ENCODE measurements around the gene PDE6G.

Gene PDE6G

DNA sequence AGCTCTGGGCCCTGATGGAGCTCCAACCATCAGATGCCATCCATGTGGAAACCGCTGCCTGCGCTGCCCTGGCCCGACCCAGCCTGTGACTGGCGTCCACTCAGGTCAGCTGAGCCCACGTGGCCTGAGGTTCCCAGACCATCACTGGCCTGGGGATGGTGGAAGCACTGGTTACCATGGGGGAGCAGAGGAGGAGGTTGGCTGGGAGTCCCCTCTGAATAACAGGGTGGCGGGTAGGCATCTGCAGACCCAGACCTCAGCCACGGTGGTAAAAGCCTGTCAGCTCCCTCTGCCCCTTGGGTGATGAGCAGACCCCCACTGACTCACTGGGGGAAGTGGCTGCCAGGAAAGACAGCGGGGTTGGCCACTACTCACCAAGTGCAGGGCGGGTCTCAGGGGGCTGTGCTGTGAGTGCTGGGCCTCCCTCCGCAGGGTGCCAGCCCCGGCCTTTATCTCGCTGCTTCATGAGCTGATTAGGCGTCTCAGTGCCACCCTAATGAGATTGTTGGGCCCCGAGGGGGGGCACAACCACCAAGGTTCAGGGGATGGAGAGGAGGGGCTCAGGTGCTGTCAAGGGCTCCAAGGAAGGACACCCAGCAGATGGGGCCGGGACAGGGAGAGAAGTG, at the start of gene PDE6G:
Gene PDE6G, minus strand, starts transcription at position 425 of the 626 bp plus-strand sequence. CDS start 3,237 bp downstream, outside the sequence.
- DNase-seq (ENCODE audit: low read depth, low spot score) = no peak

DNA sequence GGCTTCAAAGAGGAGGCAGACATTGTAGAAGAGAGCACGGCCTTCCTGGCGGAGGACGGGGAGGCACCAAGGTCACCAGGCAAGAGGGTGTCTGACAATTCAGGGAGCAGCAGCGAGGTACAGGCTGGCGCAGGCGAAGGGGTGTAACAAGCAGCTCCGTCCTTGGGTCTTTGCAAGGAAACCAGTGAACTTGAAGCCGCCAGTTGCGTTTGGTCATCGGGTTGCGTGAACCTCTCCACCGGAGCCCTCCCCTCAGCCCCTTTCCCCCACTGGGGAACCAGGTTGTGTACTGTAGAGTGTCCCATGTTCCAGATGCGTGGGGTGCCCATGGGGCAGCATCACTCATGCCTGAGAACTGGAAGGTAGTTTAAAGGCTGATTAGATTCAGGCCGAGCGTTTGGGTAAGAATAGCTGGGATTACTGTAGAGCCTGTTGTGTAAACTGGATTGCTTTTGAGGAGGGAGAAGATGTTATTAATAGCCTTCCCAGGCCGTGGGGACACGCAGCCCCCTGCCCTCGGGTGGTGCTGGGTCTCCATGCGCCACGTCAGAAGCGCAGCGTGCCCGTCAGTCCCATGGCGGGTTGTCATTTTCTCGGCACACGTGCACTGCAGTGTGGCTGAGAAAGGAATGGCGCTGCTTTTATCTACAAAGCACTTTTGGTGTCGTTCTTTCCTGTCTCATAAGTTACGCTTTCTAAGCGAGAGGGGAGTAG, 49.3 kb upstream of the PDE6G start:
- no peak for DNase-seq (ENCODE audit: low read depth, low spot score)

DNA sequence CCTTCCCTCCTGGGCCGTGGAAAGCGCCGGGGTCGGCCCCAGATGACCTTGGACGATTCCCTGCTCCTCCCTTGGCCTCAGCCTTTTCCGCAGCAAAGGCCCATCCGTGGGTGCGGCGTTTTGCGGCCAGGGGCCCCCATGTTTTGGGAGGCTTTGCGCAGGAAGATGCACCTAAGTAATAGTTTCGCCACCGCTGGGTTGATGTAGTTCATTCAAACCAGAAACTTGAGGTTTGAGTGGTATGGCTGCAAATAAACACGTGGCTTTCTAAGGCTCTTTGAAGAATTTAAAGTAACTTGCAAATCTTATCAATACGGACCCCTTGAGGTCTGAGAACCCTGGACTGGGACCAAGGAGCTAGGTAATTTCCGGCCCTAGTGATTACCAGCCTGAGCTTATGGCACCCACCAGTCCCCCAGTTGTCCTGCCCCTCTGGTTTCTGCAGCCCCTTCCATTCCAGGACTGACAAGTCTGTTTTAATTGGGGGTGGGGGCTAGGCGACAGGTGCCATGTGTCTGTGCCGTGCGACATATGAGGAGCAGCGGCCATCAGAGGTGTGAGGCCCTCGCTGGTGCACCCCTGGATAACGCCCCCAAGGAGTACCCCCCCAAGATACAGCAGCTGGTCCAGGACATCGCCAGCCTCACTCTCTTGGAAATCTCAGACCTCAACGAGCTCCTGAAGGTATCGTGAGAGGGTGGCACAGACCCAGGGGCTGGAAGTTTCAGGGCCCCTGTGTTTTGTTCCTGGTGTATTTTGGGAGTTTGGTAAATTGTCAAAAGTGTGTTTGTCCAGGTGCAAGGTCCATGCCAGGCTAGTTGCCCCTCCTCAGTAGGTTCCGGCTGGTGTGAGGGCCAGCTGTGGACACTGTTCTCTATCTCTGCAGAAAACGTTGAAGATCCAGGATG, 47.7 kb upstream of the PDE6G start:
- DNase-seq (ENCODE audit: low read depth, low spot score) = no peak

DNA sequence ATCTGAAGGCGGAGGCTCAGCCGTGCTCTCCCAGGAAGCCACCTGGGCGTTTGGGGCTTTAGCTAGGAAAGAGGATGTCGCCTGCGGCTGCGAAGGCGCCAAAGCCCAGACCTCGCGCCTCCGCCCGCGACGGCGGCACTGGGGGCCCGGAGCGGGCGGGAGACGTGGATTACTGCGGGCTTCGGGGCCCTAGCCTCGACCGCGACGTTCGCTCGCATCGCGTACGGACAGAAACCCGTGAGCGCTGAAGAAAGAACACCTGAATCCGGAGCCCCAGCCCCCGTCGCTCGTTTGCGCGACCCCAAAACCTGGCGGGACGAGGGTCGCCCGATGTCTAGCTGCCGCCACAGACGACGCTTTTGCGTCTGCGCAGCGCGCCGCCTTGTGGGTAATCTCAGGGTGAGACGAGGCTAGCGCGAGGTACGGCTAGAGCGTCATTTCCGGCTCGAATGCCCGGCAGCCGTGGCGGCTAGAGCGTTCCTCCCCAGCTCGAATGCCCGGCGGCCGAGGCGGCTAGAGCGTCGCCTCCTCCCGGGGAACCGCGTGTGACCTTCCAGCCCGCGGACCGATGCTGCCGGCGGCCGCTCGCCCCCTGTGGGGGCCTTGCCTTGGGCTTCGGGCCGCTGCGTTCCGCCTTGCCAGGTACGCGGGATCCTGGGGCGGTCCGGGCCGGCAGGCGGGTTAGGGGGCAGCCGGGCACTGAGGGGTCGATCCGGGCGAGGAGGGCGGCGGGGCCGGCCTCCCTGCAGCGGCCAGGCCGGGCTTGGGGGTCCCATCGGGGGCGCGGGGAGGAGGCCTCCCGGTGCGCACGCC, 46.8 kb upstream of the PDE6G start, which contains the start of gene MRPL12:
Gene MRPL12, plus strand, starts transcription at position 434 of the 813 bp plus-strand sequence. Its CDS starts 135 bp downstream, at position 569.
- DNase-seq (ENCODE audit: low read depth, low spot score) = peak; percentile 95

DNA sequence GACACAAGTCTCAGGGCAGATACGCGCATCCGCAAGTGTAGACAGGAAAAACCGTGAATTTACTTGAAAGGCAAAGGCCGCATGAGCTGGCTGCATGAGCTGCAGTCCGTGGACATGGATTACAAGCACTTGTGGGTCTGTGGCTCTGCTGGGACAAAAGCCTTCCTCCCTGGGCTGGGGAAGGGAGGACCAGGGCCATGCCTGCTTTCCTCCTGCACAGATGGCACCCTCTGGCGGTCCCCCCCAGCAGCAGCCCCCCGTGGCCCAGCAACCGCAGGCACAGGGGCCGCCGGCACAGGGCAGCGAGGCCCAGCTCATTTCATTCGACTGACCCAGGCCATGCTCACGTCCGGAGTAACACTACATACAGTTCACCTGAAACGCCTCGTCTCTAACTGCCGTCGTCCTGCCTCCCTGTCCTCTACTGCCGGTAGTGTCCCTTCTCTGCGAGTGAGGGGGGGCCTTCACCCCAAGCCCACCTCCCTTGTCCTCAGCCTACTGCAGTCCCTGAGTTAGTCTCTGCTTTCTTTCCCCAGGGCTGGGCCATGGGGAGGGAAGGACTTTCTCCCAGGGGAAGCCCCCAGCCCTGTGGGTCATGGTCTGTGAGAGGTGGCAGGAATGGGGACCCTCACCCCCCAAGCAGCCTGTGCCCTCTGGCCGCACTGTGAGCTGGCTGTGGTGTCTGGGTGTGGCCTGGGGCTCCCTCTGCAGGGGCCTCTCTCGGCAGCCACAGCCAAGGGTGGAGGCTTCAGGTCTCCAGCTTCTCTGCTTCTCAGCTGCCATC, 45.1 kb upstream of the PDE6G start:
- peak; percentile 23 for DNase-seq (ENCODE audit: low read depth, low spot score)

DNA sequence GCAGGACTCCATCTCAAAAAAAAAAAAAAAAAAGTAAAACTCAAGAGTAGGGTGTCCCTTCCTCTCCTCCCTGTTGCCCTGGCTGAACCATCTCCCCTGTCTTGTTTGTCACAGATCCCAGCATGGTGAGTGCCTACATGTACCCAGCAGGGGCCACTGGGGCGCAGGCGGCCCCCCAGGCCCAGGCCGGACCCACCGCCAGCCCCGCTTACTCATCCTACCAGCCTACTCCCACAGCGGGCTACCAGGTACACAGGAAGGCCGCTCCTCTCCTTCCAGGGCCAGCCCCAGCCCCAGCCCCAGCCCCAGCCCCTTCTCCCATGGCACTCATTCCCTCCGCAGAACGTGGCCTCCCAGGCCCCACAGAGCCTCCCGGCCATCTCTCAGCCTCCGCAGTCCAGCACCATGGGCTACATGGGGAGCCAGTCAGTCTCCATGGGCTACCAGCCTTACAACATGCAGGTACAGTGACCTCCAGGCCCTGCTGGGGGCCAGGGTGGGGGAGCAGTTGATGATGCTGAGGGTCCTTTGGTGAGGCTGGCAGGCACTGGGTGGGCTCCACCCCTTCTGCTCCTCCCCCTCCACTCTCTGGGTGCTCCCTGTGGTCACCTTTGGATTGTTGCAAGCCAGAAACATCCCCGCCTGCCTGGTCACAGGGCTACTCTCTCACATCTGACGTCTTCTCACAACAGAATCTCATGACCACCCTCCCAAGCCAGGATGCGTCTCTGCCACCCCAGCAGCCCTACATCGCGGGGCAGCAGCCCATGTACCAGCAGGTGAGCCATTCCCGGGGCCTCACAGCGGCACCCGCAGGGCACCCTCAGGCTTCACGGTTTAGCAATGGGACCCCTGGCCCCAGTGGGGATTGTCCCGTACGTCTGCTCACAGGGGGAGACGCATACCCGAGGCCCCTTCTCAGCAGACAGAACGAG, 44.3 kb upstream of the PDE6G start:
- DNase-seq (ENCODE audit: low read depth, low spot score) = no peak

DNA sequence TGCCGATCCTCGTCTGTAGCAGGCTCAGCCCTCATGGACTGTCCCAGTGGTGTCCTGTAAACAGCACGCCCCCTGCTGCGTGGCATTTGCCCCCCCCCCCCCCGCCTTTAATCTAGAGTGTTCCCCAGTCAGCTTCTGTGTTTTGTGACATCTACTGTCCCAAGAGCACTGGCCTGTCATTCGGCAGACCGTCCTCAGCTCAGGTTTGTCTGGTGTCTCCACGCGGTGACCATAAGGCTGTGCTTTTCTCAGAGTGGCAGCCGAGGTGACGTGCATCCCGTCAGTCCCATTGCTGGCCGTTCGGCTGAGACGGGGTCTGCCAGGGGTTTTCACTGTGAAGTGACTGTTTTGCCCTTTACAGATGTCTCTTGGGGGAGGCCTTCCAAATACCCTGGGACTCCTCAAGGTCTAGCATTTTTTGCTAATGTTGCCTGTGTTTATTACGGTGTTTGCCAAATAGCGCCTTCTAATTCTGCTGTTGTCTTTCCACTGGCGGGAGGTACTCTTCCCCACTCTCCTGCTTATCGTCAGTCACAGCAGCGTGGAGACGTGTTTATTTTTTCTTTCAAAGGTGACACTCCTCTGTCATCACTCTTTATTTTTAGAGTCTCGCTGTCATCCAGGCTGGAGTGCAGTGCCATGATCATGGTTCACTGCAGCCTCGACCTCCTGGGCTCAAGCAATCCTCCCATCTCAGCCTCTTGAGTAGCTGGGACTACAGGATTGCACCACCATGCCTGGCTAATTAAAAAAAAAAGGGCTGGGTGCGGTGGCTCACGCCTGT, 41.1 kb upstream of the PDE6G start:
- DNase-seq (ENCODE audit: low read depth, low spot score) = no peak

DNA sequence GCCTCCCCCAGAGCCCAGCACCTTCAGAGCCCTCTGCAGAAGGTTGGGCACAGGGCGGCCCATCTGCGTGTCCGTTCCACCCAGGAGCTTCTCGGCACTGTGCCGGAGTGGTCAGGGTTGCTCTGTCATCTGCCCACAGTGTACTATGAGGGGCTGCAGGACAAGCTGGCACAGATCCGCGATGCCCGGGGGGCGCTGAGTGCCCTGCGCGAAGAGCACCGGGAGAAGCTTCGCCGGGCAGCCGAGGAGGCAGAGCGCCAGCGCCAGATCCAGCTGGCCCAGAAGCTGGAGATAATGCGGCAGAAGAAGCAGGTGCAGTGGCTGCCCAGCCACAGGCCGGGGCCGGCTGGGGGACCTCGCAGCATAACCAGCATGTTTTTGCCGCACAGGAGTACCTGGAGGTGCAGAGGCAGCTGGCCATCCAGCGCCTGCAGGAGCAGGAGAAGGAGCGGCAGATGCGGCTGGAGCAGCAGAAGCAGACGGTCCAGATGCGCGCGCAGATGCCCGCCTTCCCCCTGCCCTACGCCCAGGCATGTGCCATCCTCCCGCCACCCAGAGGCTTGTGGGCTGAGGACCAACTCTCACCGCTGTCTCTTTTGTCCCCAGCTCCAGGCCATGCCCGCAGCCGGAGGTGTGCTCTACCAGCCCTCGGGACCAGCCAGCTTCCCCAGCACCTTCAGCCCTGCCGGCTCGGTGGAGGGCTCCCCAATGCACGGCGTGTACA, 40.0 kb upstream of the PDE6G start:
- no peak for DNase-seq (ENCODE audit: low read depth, low spot score)

DNA sequence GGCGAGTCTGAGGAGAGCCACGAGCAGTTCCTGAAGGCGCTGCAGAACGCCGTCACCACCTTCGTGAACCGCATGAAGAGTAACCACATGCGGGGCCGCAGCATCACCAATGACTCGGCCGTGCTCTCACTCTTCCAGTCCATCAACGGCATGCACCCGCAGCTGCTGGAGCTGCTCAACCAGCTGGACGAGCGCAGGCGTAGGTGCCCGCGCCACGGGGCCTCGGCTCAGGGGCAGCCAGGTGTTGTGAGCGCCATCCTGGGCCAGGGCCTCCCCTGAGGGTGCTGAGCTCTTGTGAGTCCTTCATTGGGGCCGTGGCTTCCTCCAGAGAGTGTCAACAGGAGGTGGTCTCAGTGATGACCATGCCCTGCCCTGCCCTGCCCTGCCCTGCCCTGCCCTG, 39.5 kb upstream of the PDE6G start:
- DNase-seq (ENCODE audit: low read depth, low spot score) = no peak

DNA sequence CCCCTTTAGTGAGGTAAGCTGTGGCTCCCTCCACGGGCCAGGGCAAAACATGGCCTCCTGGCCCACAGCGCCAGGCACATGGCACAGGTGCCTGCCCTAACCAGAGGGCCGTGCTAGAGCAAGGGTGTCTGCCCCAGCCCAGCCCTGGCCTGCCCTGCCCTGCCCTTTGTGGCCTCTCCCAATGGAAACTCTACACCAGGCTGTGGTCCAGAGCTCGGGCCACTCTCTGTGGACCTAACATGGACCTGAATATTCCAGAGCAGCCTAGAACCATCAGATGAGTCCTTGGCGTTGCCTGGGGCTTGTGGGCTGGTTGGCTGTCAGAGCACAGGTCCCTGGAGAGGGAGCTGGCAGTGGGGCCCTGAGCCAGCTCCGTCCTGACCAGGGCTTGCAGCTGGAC, 38.9 kb upstream of the PDE6G start:
- DNase-seq (ENCODE audit: low read depth, low spot score) = no peak

DNA sequence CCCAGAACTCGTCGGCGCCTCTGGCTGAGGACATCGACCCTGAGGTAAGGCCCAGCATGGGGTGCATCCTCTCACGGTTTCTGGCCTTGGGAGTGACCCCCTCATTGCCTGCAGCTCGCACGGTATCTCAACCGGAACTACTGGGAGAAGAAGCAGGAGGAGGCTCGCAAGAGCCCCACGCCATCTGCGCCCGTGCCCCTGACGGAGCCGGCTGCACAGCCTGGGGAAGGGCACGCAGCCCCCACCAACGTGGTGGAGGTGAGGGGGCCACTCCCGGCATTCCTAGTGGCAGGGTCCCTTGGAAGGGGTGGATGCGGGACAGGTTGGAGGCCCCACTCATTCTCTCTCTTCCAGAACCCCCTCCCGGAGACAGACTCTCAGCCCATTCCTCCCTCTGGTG, 38.5 kb upstream of the PDE6G start:
- no peak for DNase-seq (ENCODE audit: low read depth, low spot score)

DNA sequence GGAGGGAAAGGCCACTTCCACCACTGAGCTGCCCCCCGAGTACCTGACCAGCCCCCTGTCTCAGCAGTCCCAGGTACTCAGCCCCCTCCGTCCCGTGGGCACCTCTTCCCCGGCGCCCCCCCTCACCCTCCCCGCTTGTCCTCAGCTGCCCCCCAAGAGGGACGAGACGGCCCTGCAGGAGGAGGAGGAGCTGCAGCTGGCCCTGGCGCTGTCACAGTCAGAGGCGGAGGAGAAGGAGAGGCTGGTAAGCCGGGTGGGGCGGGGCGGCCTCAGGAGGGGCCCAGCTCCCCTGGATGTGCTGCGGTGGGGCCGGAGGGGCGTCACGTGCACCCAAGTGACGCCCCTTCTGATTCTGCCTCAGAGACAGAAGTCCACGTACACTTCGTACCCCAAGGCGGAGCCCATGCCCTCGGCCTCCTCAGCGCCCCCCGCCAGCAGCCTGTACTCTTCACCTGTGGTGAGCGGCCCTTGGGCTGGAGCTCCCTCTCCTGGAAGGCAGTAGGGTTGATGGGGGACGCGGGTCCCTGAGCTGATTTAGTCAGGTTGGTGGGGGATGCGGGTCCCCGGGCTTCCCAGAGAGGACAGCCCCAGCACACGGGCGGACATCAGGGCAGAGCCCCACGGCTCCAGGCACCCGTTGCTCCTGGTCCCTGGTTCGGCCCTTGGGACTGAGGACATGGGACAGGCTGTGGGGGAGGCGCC, 37.3 kb upstream of the PDE6G start:
- DNase-seq (ENCODE audit: low read depth, low spot score) = no peak

DNA sequence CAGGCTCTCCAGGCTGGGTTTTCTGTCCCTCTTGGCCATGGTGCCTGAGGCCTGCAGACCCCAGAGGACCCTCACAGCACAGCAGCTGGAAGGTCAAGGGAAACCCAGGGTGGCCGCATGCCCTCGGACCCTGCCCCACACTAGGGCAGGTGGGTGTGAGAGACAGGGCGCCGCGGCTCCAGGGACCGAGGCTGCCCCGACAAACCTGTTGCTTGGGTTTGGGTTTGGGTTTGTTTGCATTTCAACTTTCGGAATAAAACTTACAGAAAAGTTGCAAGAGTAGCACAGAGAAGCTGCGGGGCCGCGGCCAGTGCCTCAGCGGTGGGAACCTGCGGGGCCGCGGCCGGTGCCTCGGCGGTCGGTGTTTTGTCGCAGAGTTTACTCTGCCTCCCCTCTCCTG, 35.3 kb upstream of the PDE6G start:
- no peak for DNase-seq (ENCODE audit: low read depth, low spot score)

DNA sequence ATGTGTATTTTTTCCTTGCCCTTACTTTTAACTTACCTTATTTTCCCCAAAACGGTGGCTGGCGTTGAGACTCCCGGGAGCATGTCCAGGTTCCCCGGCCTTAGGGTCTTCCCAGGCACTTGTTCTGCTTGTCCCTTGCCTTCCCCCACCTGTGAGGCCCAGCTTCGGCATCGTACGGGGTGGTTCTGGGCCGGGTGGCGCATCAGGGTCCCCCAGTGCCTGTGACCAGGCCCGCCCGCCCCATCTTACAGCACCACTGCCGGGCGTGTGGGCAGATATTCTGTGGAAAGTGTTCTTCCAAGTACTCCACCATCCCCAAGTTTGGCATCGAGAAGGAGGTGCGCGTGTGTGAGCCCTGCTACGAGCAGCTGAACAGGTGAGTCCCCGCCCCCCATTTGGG, 34.9 kb upstream of the PDE6G start:
- no peak for DNase-seq (ENCODE audit: low read depth, low spot score)

DNA sequence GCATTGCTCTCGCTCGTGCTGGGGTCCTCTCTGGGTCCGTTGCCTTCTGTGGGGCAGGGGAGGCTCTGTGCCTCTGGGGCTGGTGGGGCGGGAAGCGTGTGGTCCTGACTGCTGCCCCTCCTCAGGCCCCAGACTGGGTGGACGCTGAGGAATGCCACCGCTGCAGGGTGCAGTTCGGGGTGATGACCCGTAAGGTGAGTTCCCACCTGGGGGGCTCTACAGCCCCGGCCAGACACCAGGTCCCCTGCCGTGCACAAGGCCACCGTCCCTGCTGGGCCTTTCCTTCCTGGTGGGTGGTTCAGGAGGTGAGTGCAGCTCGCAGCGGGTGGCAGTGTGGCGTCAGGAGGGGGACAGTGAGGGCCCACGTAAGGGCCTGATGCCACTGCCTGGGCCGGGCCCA, 34.2 kb upstream of the PDE6G start:
- no peak for DNase-seq (ENCODE audit: low read depth, low spot score)

DNA sequence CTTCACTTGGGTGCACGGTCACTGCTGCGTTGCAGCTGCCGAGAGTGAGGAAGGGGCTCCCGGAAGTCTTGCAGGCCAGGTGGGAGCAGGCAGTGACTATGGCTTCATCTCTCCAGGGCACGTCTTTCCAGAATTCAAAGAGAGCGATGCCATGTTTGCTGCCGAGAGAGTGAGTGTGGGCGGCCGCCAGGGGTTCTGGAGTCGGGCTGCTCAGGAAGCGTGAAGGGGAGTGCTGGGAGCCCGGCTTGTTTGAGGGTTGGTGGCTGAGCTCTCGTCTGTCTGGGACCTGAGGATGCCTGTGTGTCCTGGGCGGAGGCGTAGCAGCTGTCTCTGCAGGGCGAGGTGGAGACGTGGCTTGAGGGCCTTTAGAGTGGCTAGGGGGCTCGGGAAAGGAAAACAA, 33.7 kb upstream of the PDE6G start:
- DNase-seq (ENCODE audit: low read depth, low spot score) = no peak

DNA sequence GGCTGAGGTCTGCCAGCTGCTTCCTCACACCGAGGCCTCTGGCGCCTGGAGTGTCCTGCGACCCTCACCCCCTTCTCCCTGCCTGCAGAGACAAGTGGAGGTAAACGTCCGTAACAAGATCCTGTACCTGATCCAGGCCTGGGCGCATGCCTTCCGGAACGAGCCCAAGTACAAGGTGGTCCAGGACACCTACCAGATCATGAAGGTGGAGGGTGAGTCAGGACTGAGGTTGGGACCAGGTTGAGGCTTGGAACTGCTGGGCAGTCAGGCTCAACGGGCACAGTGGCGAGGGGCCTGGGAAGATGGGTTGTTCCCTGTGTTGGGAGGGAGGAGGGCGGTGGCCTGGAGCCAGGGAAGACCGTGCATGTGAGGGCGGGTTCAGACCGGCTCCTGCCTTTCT, 32.3 kb upstream of the PDE6G start:
- no peak for DNase-seq (ENCODE audit: low read depth, low spot score)

Measured in ELF-1 (cell line).